Measurements from ENCODE around the gene OR5D14. TPM values are rescaled to one million over a fixed set of nuclear protein-coding genes. Genes with fewer than 3 reads are reported as not detected.

Gene OR5D14
- not detected in 2 replicates for total RNA-seq (2014; rRNA removed; shearing (Covaris generic))

DNA sequence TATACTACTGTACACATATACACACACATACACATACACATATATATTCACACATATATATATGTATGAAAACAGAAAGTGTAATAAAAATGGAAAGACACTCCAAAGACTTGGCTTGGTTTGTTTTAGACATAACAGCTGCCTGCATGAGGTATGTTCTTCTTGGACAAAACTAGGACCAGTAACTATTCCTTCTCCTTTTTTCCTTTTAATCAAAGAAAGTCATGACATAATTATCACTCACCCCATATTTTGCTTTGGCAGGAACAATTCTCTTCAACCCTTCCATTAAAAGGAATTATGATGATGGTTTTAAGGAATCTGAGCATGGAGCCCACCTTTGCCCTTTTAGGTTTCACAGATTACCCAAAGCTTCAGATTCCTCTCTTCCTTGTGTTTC, at the start of gene OR5D14:
TSS of gene OR5D14 (plus strand) at position 301 of the 400 bp plus-strand sequence. CDS start at position 301, 0 bp downstream.
- Histone ChIP-seq H3K36me3 (replicated peaks; ENCODE audit: control insufficient read depth, insufficient read depth, low read length) (no peaks in the 10 kb centered on the region), H3K4me3 (ENCODE audit: insufficient read depth, low read depth, low read length) (no peak within 1 kb of the TSS)
- no peak for DNase-seq

DNA sequence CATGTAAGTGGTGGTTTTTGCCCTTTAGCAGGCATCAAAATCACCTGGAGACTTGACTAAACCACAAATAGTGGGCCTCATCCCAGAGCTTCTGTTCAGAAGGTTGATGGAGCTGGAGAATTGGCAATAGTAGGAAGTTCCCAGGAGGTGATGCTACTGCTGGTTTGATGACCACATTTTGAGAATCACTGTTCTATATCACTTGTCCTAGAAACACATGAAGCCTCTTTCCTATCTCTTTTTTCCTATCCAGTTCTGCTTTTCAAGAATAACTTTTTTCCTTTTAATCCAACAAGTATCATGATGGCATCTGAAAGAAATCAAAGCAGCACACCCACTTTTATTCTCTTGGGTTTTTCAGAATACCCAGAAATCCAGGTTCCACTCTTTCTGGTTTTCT, 22.2 kb upstream of the OR5D14 start, which contains the start of gene OR5D13:
TSS of gene OR5D13 (plus strand) at position 301 of the 400 bp plus-strand sequence. CDS start at position 301, 0 bp downstream.
- Histone ChIP-seq H3K27me3 (ENCODE audit: control insufficient read depth, insufficient read depth, low read length) (no peaks in the 10 kb centered on the region), H3K36me3 (replicated peaks; ENCODE audit: control insufficient read depth, insufficient read depth, low read length) (no peaks in the 10 kb centered on the region), H3K4me3 (ENCODE audit: insufficient read depth, low read depth, low read length) (no peak within 1 kb of the TSS)
- DNase-seq = no peak

More for the DNA sequence above, at the start of gene OR5D14:
- no peaks in the 10 kb centered on the region for H3K27me3 ChIP-seq (ENCODE audit: control insufficient read depth, insufficient read depth, low read length)

DNA sequence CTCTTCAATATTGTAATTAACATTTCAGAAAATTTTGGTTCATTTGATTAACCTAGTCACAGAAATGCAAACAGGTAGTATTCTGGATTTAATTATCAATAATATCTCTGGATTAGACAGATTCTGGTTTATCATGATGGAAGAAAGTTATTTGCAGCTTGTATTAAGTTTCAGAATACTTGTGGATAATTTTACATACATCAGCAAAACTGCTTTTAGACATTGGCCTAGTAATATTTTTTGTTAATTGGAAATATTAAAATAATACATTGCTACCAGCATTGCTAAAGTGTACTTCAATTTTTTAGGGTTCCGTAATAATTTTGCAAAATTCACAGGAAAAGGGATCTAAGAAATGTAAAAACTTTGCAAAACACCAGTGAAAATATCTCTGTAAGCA, 3.8 kb upstream of the OR5D14 start:
- DNase-seq = no peak
- Histone ChIP-seq H3K27me3 (ENCODE audit: control insufficient read depth, insufficient read depth, low read length) (no peaks in the 10 kb centered on the region), H3K4me3 (ENCODE audit: insufficient read depth, low read depth, low read length) (no peak overlapping the region), H3K36me3 (replicated peaks; ENCODE audit: control insufficient read depth, insufficient read depth, low read length) (no peaks in the 10 kb centered on the region)

DNA sequence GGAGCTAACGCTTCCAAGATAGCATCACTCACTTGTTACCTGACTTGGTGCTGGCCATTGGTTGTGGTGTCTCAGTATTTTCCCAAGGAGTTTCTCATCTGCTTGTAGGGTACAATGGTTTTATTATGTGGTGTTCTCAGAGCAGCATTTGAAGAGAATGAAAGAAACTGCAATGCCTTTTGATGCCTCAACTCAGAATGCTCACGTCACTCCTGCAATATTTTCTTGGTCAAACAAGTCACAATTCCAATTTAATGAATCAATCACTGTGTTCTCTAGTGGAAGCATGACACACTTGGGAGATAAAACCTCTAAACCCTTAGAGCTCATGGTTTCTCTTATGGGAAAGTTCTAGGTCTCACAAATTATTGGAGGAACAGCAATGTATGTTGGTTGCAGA, 2.0 kb upstream of the OR5D14 start:
- H3K27me3 ChIP-seq (ENCODE audit: control insufficient read depth, insufficient read depth, low read length) = no peaks in the 10 kb centered on the region
- no peak for DNase-seq
- no peak overlapping the region for H3K4me3 ChIP-seq (ENCODE audit: insufficient read depth, low read depth, low read length)
- no peaks in the 10 kb centered on the region for H3K36me3 ChIP-seq (replicated peaks; ENCODE audit: control insufficient read depth, insufficient read depth, low read length)

DNA sequence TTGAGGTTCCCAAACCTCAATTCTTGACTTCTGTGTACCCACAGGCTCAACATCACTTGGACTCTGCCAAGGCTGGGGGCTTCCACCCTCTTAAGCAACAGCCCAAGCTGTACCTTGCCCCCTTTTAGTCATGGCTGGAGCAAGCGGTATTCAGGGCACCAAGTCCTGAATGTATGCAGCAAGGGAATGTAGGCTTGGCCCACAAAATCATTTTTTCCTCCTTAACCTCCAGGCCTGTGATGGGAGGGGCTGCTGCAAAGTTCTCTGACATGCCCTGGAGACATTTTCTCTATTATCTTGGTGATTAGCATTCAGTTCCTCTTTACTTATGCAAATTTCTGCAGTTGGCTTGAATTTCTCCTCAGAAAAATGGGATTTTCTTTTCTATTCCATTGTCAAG, 10.9 kb downstream of the OR5D14 start:
- no peaks in the 10 kb centered on the region for H3K27me3 ChIP-seq (ENCODE audit: control insufficient read depth, insufficient read depth, low read length)
- H3K4me3 ChIP-seq (ENCODE audit: insufficient read depth, low read depth, low read length) = no peak overlapping the region
- H3K36me3 ChIP-seq (replicated peaks; ENCODE audit: control insufficient read depth, insufficient read depth, low read length) = no peaks in the 10 kb centered on the region
- no peak for DNase-seq

DNA sequence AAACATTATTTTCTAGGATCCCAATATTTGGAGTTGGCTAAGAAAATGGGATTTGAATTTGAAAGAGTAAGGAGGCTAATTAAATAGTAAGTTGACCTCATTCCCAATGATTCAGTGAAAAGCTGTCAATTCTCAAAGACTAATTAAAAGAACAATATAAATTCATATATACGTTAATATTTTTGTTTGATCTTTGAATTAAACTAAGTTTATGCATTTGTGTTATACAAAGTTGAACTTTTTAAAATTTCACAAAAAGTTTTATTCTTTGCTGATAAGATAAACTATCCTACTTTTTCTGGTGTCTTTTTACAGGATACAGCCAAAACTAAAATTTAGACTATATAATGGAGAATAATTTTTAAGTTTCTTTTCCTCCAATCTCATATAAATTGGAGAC, 15.7 kb downstream of the OR5D14 start, which contains the start of gene OR5L1:
TSS of gene OR5L1 (plus strand) at position 301 of the 400 bp plus-strand sequence. CDS start 100 bp downstream, outside the sequence.
- Histone ChIP-seq H3K36me3 (replicated peaks; ENCODE audit: control insufficient read depth, insufficient read depth, low read length) (no peaks in the 10 kb centered on the region), H3K27me3 (ENCODE audit: control insufficient read depth, insufficient read depth, low read length) (no peaks in the 10 kb centered on the region), H3K4me3 (ENCODE audit: insufficient read depth, low read depth, low read length) (no peak within 1 kb of the TSS)
- no peak for DNase-seq

DNA sequence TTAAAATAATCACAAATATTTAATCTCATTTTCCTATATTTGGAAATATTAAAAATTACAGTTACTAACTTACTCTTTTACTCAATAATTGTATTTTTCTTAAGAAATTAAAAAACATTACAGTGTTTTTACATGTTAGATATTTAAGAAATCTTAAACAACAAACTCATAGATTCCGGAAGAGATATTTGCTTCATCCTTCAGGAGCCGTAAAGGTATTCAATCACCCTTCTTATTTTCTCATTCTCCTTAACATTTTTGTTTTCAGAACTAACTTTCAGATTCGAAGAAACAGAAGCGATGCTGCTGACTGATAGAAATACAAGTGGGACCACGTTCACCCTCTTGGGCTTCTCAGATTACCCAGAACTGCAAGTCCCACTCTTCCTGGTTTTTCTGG, 24.0 kb downstream of the OR5D14 start, which contains the start of gene OR5D18:
TSS of gene OR5D18 (plus strand) at position 301 of the 400 bp plus-strand sequence. CDS start at position 301, 0 bp downstream.
- DNase-seq = no peak
- H3K27me3 ChIP-seq (ENCODE audit: control insufficient read depth, insufficient read depth, low read length) = no peaks in the 10 kb centered on the region
- H3K36me3 ChIP-seq (replicated peaks; ENCODE audit: control insufficient read depth, insufficient read depth, low read length) = no peaks in the 10 kb centered on the region
- no peak within 1 kb of the TSS for H3K4me3 ChIP-seq (ENCODE audit: insufficient read depth, low read depth, low read length)

DNA sequence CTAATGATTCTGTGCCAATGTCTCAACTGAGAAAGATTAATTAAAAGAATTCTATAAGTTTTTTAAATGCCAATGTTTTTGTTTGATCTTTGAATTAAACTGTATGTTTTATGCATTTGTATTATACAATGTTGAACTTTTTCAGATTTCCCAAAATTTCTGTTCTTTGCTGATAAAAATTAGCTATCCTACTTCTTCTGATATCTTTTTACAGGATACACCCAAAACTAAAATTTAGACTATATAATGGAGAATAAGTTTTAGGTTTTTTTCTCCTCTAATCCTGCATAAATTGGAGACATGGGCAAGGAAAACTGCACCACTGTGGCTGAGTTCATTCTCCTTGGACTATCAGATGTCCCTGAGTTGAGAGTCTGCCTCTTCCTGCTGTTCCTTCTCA, 31.6 kb downstream of the OR5D14 start, which contains the start of gene OR5L2:
TSS of gene OR5L2 (plus strand) at position 301 of the 400 bp plus-strand sequence. CDS start at position 301, 0 bp downstream.
- H3K36me3 ChIP-seq (replicated peaks; ENCODE audit: control insufficient read depth, insufficient read depth, low read length) = no peaks in the 10 kb centered on the region
- H3K27me3 ChIP-seq (ENCODE audit: control insufficient read depth, insufficient read depth, low read length) = no peaks in the 10 kb centered on the region
- no peak within 1 kb of the TSS for H3K4me3 ChIP-seq (ENCODE audit: insufficient read depth, low read depth, low read length)
- no peak for DNase-seq

DNA sequence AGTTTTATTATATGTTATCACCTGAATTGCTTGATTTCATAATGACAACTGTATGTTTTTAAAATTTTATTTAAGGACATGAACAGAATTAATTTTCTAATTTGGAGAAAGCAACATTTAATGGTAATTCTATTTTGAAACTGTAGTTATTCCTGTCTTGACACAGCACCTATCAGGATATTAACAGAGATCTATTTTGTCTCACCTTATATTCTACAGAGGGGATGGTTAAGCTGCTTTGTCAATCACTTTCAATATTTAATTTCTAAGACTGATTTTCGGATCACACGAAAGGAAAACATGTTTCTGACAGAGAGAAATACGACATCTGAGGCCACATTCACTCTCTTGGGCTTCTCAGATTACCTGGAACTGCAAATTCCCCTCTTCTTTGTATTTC, 43.1 kb downstream of the OR5D14 start, which contains the start of gene OR5D16:
TSS of gene OR5D16 (plus strand) at position 301 of the 400 bp plus-strand sequence. CDS start at position 301, 0 bp downstream.
- no peaks in the 10 kb centered on the region for H3K27me3 ChIP-seq (ENCODE audit: control insufficient read depth, insufficient read depth, low read length)
- DNase-seq = no peak
- H3K4me3 ChIP-seq (ENCODE audit: insufficient read depth, low read depth, low read length) = no peak within 1 kb of the TSS
- H3K36me3 ChIP-seq (replicated peaks; ENCODE audit: control insufficient read depth, insufficient read depth, low read length) = no peaks in the 10 kb centered on the region

Other genes with a start within 250 kb of the OR5D14 start
- not detected in 2 replicates for gene OR4C15, start 241.1 kb upstream of the OR5D14 start, total RNA-seq (2014; rRNA removed; shearing (Covaris generic))
- not detected in 2 replicates for gene OR4C16, start 223.4 kb upstream of the OR5D14 start, total RNA-seq (2014; rRNA removed; shearing (Covaris generic))
- not detected in 2 replicates for gene OR4C11, start 187.9 kb upstream of the OR5D14 start, total RNA-seq (2014; rRNA removed; shearing (Covaris generic))
- gene OR4P4, start 160.4 kb upstream of the OR5D14 start, total RNA-seq (2014; rRNA removed; shearing (Covaris generic)) = not detected in 2 replicates
- not detected in 2 replicates for gene OR4S2, start 147.2 kb upstream of the OR5D14 start, total RNA-seq (2014; rRNA removed; shearing (Covaris generic))
- not detected in 2 replicates for gene OR4C6, start 133.4 kb upstream of the OR5D14 start, total RNA-seq (2014; rRNA removed; shearing (Covaris generic))
- gene OR5D13, start 22.1 kb upstream of the OR5D14 start, total RNA-seq (2014; rRNA removed; shearing (Covaris generic)) = not detected in 2 replicates
- gene OR5L1, start 15.8 kb downstream of the OR5D14 start, total RNA-seq (2014; rRNA removed; shearing (Covaris generic)) = not detected in 2 replicates
- gene OR5D18, start 24.1 kb downstream of the OR5D14 start, total RNA-seq (2014; rRNA removed; shearing (Covaris generic)) = not detected in 2 replicates
- gene OR5L2, start 31.7 kb downstream of the OR5D14 start, total RNA-seq (2014; rRNA removed; shearing (Covaris generic)) = not detected in 2 replicates
- gene OR5D16, start 43.2 kb downstream of the OR5D14 start, total RNA-seq (2014; rRNA removed; shearing (Covaris generic)) = not detected in 2 replicates
- gene TRIM51, start 87.7 kb downstream of the OR5D14 start, total RNA-seq (2014; rRNA removed; shearing (Covaris generic)) = not detected in 2 replicates
- gene OR5W2, start 119.0 kb downstream of the OR5D14 start, total RNA-seq (2014; rRNA removed; shearing (Covaris generic)) = not detected in 2 replicates
- not detected in 2 replicates for gene OR5I1, start 140.8 kb downstream of the OR5D14 start, total RNA-seq (2014; rRNA removed; shearing (Covaris generic))
- gene OR10AG1, start 174.4 kb downstream of the OR5D14 start, total RNA-seq (2014; rRNA removed; shearing (Covaris generic)) = not detected in 2 replicates
- gene OR5F1, start 199.1 kb downstream of the OR5D14 start, total RNA-seq (2014; rRNA removed; shearing (Covaris generic)) = not detected in 2 replicates
- not detected in 2 replicates for gene OR5AS1, start 232.1 kb downstream of the OR5D14 start, total RNA-seq (2014; rRNA removed; shearing (Covaris generic))

All from H7 (cell line).